ENCODE results near the gene MTRF1.
"Not testable (repeated sequence)": the region's sequence is repeated elsewhere in the genome, so short reads cannot be mapped to it uniquely, and the experiment has no call there.

Gene MTRF1

GRCh38 chr13:41282129-41282571, 18.8 kb upstream of the MTRF1 start:
- no peak for DNase-seq (ENCODE audit: low read depth in 2 of 2)

- not testable (repeated sequence) for DNase-seq (ENCODE audit: low read depth in 2 of 2)
Observed at GRCh38 chr13:41279156-41279555, 15.8 kb upstream of the MTRF1 start.

GRCh38 chr13:41276824-41277223, 13.4 kb upstream of the MTRF1 start:
- no peak for DNase-seq (ENCODE audit: low read depth in 2 of 2)

- DNase-seq (ENCODE audit: low read depth in 2 of 2): no peak
Observed at GRCh38 chr13:41274881-41275280, 11.5 kb upstream of the MTRF1 start.

GRCh38 chr13:41273831-41274441, 10.6 kb upstream of the MTRF1 start:
- no peak for DNase-seq (ENCODE audit: low read depth in 2 of 2)

GRCh38 chr13:41271456-41272285, 8.3 kb upstream of the MTRF1 start:
- no peak for DNase-seq (ENCODE audit: low read depth in 2 of 2)

GRCh38 chr13:41268764-41269163, 5.4 kb upstream of the MTRF1 start:
- no peak for DNase-seq (ENCODE audit: low read depth in 2 of 2)

- DNase-seq (ENCODE audit: low read depth in 2 of 2): no peak
Observed at GRCh38 chr13:41267106-41267505, 3.7 kb upstream of the MTRF1 start.

- no peak for DNase-seq (ENCODE audit: low read depth in 2 of 2)
Observed at GRCh38 chr13:41259875-41260501, 3.4 kb downstream of the MTRF1 start.

- no peak for DNase-seq (ENCODE audit: low read depth in 2 of 2)
Observed at GRCh38 chr13:41257535-41257934, 5.8 kb downstream of the MTRF1 start.

- no peak for DNase-seq (ENCODE audit: low read depth in 2 of 2)
Observed at GRCh38 chr13:41254902-41255301, 8.5 kb downstream of the MTRF1 start.

- no peak for DNase-seq (ENCODE audit: low read depth in 2 of 2)
Observed at GRCh38 chr13:41250993-41251392, 12.4 kb downstream of the MTRF1 start.

GRCh38 chr13:41246969-41247680, 16.3 kb downstream of the MTRF1 start:
- DNase-seq (ENCODE audit: low read depth in 2 of 2): no peak

- DNase-seq (ENCODE audit: low read depth in 2 of 2): no peak
Observed at GRCh38 chr13:41244556-41244955, 18.8 kb downstream of the MTRF1 start.

- no peak for DNase-seq (ENCODE audit: low read depth in 2 of 2)
Observed at GRCh38 chr13:41241626-41242025, 21.8 kb downstream of the MTRF1 start.

GRCh38 chr13:41236369-41236768, 27.0 kb downstream of the MTRF1 start:
- DNase-seq (ENCODE audit: low read depth in 2 of 2): no peak

- no peak for DNase-seq (ENCODE audit: low read depth in 2 of 2)
Observed at GRCh38 chr13:41232578-41233480, 30.5 kb downstream of the MTRF1 start.

- DNase-seq (ENCODE audit: low read depth in 2 of 2): no peak
Observed at GRCh38 chr13:41231786-41232185, 31.6 kb downstream of the MTRF1 start.

GRCh38 chr13:41231025-41231677, 32.2 kb downstream of the MTRF1 start:
- DNase-seq (ENCODE audit: low read depth in 2 of 2): no peak

- DNase-seq (ENCODE audit: low read depth in 2 of 2): no peak
Observed at GRCh38 chr13:41229356-41229755, 34.0 kb downstream of the MTRF1 start.
